SU-DHL-6 (cell line): ENCODE data around the gene LRRC4C.

Source experiments
- CTCF ChIP-seq: fragments of 200-600 bp; sonication (generic); IDR thresholded peaks from one replicate; pipeline ENCODE4 v1.5.1; 2017; ENCODE audit warnings: antibody characterized with exemption, mild to moderate bottlenecking, low read length, moderate library complexity; ENCODE audit not compliant: insufficient read depth, poor library complexity, severe bottlenecking
- EZH2phosphoT487 ChIP-seq: fragments of 200-600 bp; sonication (generic), shearing (Covaris generic); conservative IDR thresholded peaks from 2 replicates; pipeline ENCODE4 v1.6.1; 2018; ENCODE audit warnings: mild to moderate bottlenecking, antibody characterized with exemption, low read length, moderate library complexity, mixed read lengths

- no peak for TF ChIP-seq CTCF
- TF ChIP-seq EZH2phosphoT487 = no peak
These were observed 1296.3 kb downstream of the LRRC4C start for GRCh38 chr11:40162901-40163883.
